Activated CD8-positive, alpha-beta memory T cell treated with anti-CD3 and anti-CD28 coated beads, Interleukin-2, amount 50 U/mL, for 1 hour (primary cell): ENCODE results near the gene AGBL1.
"Not testable (repeated sequence)": the region's sequence is repeated elsewhere in the genome, so short reads cannot be mapped to it uniquely, and the experiment has no call there.

ENCODE experiments used
- DNase-seq: peaks from one replicate; pipeline ENCODE4 v3.0.0-alpha.2; 2020; ENCODE audit errors: extremely low read depth

AGBL1 gene

GRCh38 chr15:86082619-86083380 is 3.1 kb downstream of the AGBL1 start:
- DNase-seq = no peak

GRCh38 chr15:86087808-86088207 is 8.1 kb downstream of the AGBL1 start:
- DNase-seq = no peak

GRCh38 chr15:86089422-86089821 is 9.8 kb downstream of the AGBL1 start:
- DNase-seq = no peak

GRCh38 chr15:86101818-86102217 is 22.1 kb downstream of the AGBL1 start:
- no peak for DNase-seq

- no peak for DNase-seq
These were observed 24.2 kb downstream of the AGBL1 start for GRCh38 chr15:86103825-86104224.

- no peak for DNase-seq
These were observed 26.6 kb downstream of the AGBL1 start for GRCh38 chr15:86106306-86106705.

GRCh38 chr15:86115145-86115801 is 35.6 kb downstream of the AGBL1 start:
- DNase-seq = no peak

GRCh38 chr15:86121568-86122225 is 42.0 kb downstream of the AGBL1 start:
- no peak for DNase-seq

GRCh38 chr15:86122691-86123391 is 43.2 kb downstream of the AGBL1 start:
- DNase-seq = not testable (repeated sequence)

GRCh38 chr15:86125775-86126174 is 46.1 kb downstream of the AGBL1 start:
- no peak for DNase-seq

GRCh38 chr15:86127547-86127946 is 47.9 kb downstream of the AGBL1 start:
- no peak for DNase-seq

- no peak for DNase-seq
These were observed 55.4 kb downstream of the AGBL1 start for GRCh38 chr15:86135041-86135440.

GRCh38 chr15:86136861-86137260 is 57.2 kb downstream of the AGBL1 start:
- no peak for DNase-seq

GRCh38 chr15:86138798-86139197 is 59.1 kb downstream of the AGBL1 start:
- DNase-seq = no peak

- no peak for DNase-seq
These were observed 60.2 kb downstream of the AGBL1 start for GRCh38 chr15:86139828-86140227.

- DNase-seq = no peak
These were observed 75.0 kb downstream of the AGBL1 start for GRCh38 chr15:86154705-86155104.

- DNase-seq = no peak
These were observed 75.9 kb downstream of the AGBL1 start for GRCh38 chr15:86155551-86155950.

- no peak for DNase-seq
These were observed 78.1 kb downstream of the AGBL1 start for GRCh38 chr15:86157606-86158293.

GRCh38 chr15:86159468-86159867 is 79.8 kb downstream of the AGBL1 start:
- no peak for DNase-seq

GRCh38 chr15:86161250-86161649 is 81.6 kb downstream of the AGBL1 start:
- no peak for DNase-seq

GRCh38 chr15:86162172-86162591 is 82.5 kb downstream of the AGBL1 start:
- DNase-seq = no peak

- no peak for DNase-seq
These were observed 83.0 kb downstream of the AGBL1 start for GRCh38 chr15:86162641-86163040.
